ENCODE measurements around the gene PPM1L.
A peak's percentile ranks its signal among the peaks of the same experiment; 100 is the strongest.

PPM1L gene

GRCh38 chr3:160738048-160738447 lies 18.0 kb upstream of the PPM1L start:
- FAIRE-seq (no peak), DNase-seq (ENCODE audit: insufficient read length, low spot score) (no peak)
- TF ChIP-seq PAX5 (IDR thresholded peaks at IDR 0.05; ENCODE audit: insufficient read depth, low read length, severe bottlenecking), result no peak
- TF ChIP-seq POU2F2 (IDR thresholded peaks at IDR 0.05; ENCODE audit: low read depth, low read length), result no peak
- TF ChIP-seq TAF1 (IDR thresholded peaks at IDR 0.05; ENCODE audit: low read depth, low read length), result no peak
- no peak for TF ChIP-seq POLR2AphosphoS5 (IDR thresholded peaks at IDR 0.05; ENCODE audit: low read depth, low read length)
- TF ChIP-seq SPI1 (IDR thresholded peaks at IDR 0.05; ENCODE audit: low read depth, low read length), result no peak
- TF ChIP-seq POLR2A (IDR thresholded peaks at IDR 0.05; ENCODE audit: low read depth, low read length), result no peak

- FAIRE-seq (no peak), DNase-seq (ENCODE audit: insufficient read length, low spot score) (no peak)
- TF ChIP-seq POLR2A (IDR thresholded peaks at IDR 0.05; ENCODE audit: low read depth, low read length) (no peak), POLR2AphosphoS5 (IDR thresholded peaks at IDR 0.05; ENCODE audit: low read depth, low read length) (no peak), PAX5 (IDR thresholded peaks at IDR 0.05; ENCODE audit: insufficient read depth, low read length, severe bottlenecking) (no peak), POU2F2 (IDR thresholded peaks at IDR 0.05; ENCODE audit: low read depth, low read length) (no peak), SPI1 (IDR thresholded peaks at IDR 0.05; ENCODE audit: low read depth, low read length) (no peak), TAF1 (IDR thresholded peaks at IDR 0.05; ENCODE audit: low read depth, low read length) (no peak)
Measured at GRCh38 chr3:160739079-160739478, 17.0 kb upstream of the PPM1L start.

DNA sequence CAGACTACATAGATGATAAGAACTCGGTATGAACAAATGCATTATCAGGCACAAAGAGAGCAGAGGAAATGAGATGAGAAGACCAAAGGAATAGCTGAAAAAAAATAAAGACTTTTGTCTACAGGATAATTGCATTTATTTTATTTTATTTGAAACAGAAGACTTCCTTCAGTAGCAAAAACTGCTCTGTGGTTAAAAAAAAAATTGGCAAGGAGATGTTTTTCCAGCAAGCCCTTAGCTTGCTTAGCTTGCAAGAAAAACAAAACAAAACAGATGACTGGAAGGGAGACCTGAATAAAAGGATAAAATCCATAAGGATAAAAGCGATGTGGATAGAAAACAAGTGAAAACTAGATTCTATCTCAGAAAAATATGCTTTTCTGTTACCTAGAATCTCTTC lies 9.1 kb upstream of the PPM1L start:
- FAIRE-seq (no peak), DNase-seq (ENCODE audit: insufficient read length, low spot score) (no peak)
- no peak for TF ChIP-seq PAX5 (IDR thresholded peaks at IDR 0.05; ENCODE audit: insufficient read depth, low read length, severe bottlenecking)
- no peak for TF ChIP-seq SPI1 (IDR thresholded peaks at IDR 0.05; ENCODE audit: low read depth, low read length)
- no peak for TF ChIP-seq TAF1 (IDR thresholded peaks at IDR 0.05; ENCODE audit: low read depth, low read length)
- no peak for TF ChIP-seq POLR2A (IDR thresholded peaks at IDR 0.05; ENCODE audit: low read depth, low read length)
- no peak for TF ChIP-seq POU2F2 (IDR thresholded peaks at IDR 0.05; ENCODE audit: low read depth, low read length)
- no peak for TF ChIP-seq POLR2AphosphoS5 (IDR thresholded peaks at IDR 0.05; ENCODE audit: low read depth, low read length)

- no peak for FAIRE-seq
- TF ChIP-seq TAF1 (IDR thresholded peaks at IDR 0.05; ENCODE audit: low read depth, low read length) (no peak), POLR2A (IDR thresholded peaks at IDR 0.05; ENCODE audit: low read depth, low read length) (no peak), POU2F2 (IDR thresholded peaks at IDR 0.05; ENCODE audit: low read depth, low read length) (no peak), POLR2AphosphoS5 (IDR thresholded peaks at IDR 0.05; ENCODE audit: low read depth, low read length) (no peak), SPI1 (IDR thresholded peaks at IDR 0.05; ENCODE audit: low read depth, low read length) (no peak)
- DNase-seq (ENCODE audit: insufficient read length, low spot score), result no peak
Measured at GRCh38 chr3:160747422-160747821, 8.6 kb upstream of the PPM1L start.

DNA sequence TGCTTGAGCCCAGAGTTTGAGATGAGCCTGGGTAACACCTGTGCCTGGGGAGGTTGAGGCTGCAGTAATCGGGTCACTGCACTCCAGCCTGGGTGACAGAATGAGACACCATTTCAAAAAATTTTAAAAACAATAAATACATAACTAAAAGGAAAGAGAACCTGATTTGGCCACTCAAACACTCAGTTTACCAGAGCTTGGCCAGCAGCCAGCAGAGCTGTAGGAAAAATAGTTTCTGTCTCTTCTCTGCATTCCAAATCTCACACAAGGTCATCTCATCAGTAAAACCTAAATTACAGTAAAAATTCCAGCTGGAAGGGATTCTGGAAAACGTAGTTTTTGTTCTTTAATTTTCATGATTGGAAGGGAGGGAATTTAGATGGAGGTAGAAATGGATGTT lies 7.8 kb upstream of the PPM1L start:
- no peak for FAIRE-seq
- DNase-seq (ENCODE audit: insufficient read length, low spot score), result no peak
- TF ChIP-seq PAX5 (IDR thresholded peaks at IDR 0.05; ENCODE audit: insufficient read depth, low read length, severe bottlenecking), result no peak
- TF ChIP-seq TAF1 (IDR thresholded peaks at IDR 0.05; ENCODE audit: low read depth, low read length), result no peak
- TF ChIP-seq SPI1 (IDR thresholded peaks at IDR 0.05; ENCODE audit: low read depth, low read length), result no peak
- no peak for TF ChIP-seq POLR2AphosphoS5 (IDR thresholded peaks at IDR 0.05; ENCODE audit: low read depth, low read length)
- TF ChIP-seq POU2F2 (IDR thresholded peaks at IDR 0.05; ENCODE audit: low read depth, low read length), result no peak
- no peak for TF ChIP-seq POLR2A (IDR thresholded peaks at IDR 0.05; ENCODE audit: low read depth, low read length)

- DNase-seq (ENCODE audit: insufficient read length, low spot score) (no peak), FAIRE-seq (no peak)
- TF ChIP-seq POU2F2 (IDR thresholded peaks at IDR 0.05; ENCODE audit: low read depth, low read length), result no peak
- TF ChIP-seq POLR2AphosphoS5 (IDR thresholded peaks at IDR 0.05; ENCODE audit: low read depth, low read length), result no peak
- TF ChIP-seq POLR2A (IDR thresholded peaks at IDR 0.05; ENCODE audit: low read depth, low read length), result no peak
- TF ChIP-seq TAF1 (IDR thresholded peaks at IDR 0.05; ENCODE audit: low read depth, low read length), result no peak
- TF ChIP-seq SPI1 (IDR thresholded peaks at IDR 0.05; ENCODE audit: low read depth, low read length), result no peak
- no peak for TF ChIP-seq PAX5 (IDR thresholded peaks at IDR 0.05; ENCODE audit: insufficient read depth, low read length, severe bottlenecking)
Measured at GRCh38 chr3:160748787-160749186, 7.2 kb upstream of the PPM1L start.

DNA sequence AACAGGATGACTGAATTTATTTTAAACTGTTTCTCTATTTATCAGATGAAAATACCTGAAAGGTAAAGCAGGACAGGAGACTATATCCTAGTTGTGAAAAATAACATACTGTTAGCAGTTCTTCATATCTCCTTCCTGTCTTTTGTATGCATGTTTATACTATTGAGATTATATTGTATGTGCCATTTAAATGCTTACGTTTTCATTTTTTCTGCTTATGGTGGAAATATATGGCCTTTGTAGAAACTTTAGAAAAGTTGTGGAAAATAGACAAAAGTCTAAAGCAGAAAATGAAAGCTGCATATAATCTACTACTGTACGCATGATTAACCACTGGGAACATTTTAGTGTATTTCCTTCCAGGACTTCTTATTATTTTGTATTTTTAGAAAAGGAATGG lies 2.1 kb upstream of the PPM1L start:
- no peak for DNase-seq (ENCODE audit: insufficient read length, low spot score)
- no peak for TF ChIP-seq POLR2A (IDR thresholded peaks at IDR 0.05; ENCODE audit: low read depth, low read length)
- TF ChIP-seq SPI1 (IDR thresholded peaks at IDR 0.05; ENCODE audit: low read depth, low read length), result no peak
- no peak for TF ChIP-seq POLR2AphosphoS5 (IDR thresholded peaks at IDR 0.05; ENCODE audit: low read depth, low read length)
- no peak for TF ChIP-seq TAF1 (IDR thresholded peaks at IDR 0.05; ENCODE audit: low read depth, low read length)
- no peak for FAIRE-seq

DNA sequence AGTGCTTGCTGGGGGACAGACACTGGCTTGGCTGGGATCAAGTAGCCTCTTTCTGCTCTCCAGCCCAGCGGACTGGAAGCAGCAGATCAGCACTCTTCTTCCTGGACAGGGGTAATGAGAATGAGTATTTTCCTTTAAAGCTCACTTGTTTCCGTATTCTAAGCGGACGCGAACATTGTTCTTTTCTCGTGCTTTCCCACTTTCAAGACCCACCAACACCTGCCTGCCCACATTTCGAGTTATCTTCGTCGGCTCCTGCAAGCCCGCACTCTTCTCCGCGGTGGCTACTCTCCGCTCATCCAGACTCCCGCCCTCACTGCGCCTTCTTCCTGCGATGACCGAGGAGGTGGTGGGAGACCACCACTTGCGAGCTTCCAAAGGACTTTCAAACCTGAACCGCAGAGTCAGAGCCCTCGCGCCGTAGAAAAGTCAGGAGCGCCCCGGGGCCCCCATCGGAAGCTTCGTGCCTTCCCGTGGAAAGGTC lies 1.6 kb upstream of the PPM1L start:
- DNase-seq (ENCODE audit: insufficient read length, low spot score), result no peak
- no peak for FAIRE-seq
- no peak for TF ChIP-seq POLR2A (IDR thresholded peaks at IDR 0.05; ENCODE audit: low read depth, low read length)
- TF ChIP-seq POLR2AphosphoS5 (IDR thresholded peaks at IDR 0.05; ENCODE audit: low read depth, low read length), result no peak

DNA sequence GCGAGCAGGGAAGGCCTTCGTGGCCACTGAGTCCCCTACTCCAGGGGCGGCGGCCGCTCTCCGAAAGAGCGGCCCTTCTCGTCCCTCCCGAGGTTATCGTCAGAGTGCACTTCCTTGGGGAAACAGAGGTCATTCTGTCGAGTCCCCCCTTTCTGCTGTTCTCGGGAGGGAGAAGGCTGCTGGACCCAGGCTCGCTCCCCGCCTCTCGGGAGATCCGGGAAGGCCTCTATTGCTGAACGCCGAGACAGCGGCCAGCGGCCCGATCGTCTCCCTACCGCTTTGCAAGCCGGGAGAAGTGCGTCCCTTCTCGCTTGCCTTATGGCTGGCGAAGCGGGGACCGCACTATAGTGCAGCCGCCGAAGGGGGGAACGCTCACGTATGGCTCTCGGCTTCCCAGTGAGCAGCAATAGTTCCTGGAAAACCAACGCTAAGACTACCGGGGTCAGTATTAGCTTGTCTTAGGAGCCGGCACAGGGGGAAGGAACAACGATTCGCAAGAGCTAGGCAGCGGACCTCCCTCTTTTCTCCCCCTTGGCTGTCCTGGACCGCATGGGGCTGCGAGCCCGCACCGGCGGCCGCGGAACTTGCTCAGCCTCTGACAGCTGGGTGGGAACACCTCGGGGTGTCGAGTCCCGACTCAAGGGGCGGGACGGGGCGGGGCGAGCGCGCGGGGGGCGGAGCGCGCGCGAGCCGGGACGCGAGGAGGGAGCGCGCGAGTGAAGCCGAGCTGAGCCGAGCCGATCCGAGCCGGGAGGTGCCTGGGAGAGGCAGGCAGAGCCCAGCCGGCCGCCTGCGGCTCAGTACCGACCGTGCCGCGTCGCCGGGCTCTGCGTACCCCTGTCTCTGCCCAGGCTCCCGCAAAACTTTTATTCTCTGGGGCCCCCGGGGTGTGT lies 930 bp upstream of the PPM1L start:
- TF ChIP-seq POU2F2 (IDR thresholded peaks at IDR 0.05; ENCODE audit: low read depth, low read length) (no peak), TAF1 (IDR thresholded peaks at IDR 0.05; ENCODE audit: low read depth, low read length) (no peak), POLR2AphosphoS5 (IDR thresholded peaks at IDR 0.05; ENCODE audit: low read depth, low read length) (no peak), PAX5 (IDR thresholded peaks at IDR 0.05; ENCODE audit: insufficient read depth, low read length, severe bottlenecking) (no peak), POLR2A (IDR thresholded peaks at IDR 0.05; ENCODE audit: low read depth, low read length) (no peak), SPI1 (IDR thresholded peaks at IDR 0.05; ENCODE audit: low read depth, low read length) (no peak)
- peak; percentile 75 for DNase-seq (ENCODE audit: insufficient read length, low spot score)
- peak; percentile 84 for FAIRE-seq

Data from GM12891 (cell line).